K562 (cell line): ENCODE results near the gene FOXD3. TPM values are rescaled to one million over a fixed set of nuclear protein-coding genes. Genes with fewer than 3 reads are reported as not detected.

Experiments
- CAMTA2 ChIP-seq: fragments of 250-450 bp; sonication (Bioruptor Pico); conservative IDR thresholded peaks from 2 replicates; pipeline ENCODE4 v1.5.1; 2022
- ELK1 ChIP-seq: sonication (generic); formaldehyde crosslinking; IDR thresholded peaks from 2 replicates; pipeline ENCODE4 v1.8.1; 2022; ENCODE audit warnings: missing genetic modification reagents
- ETV6 ChIP-seq, 3 experiments: fragments of 150-350 bp in 1 of 3; sonication (generic) in 1 of 3; formaldehyde crosslinking in 1 of 3; IDR thresholded peaks; 2 replicates each; pipeline versions ENCODE4 v1.6.1 to v1.8.0; 2014 to 2022; ENCODE audit warnings: borderline replicate concordance in 2 of 3, low read depth in 2 of 3, antibody characterized with exemption in 1 of 3, low read length in 1 of 3, mild to moderate bottlenecking in 1 of 3, missing genetic modification reagents in 1 of 3
- FOXP4 ChIP-seq: sonication (generic); formaldehyde crosslinking; IDR thresholded peaks from 2 replicates; pipeline ENCODE4 v1.8.0; 2022; ENCODE audit warnings: mild to moderate bottlenecking, missing genetic modification reagents, borderline replicate concordance
- GABPB1 ChIP-seq: sonication (generic); formaldehyde crosslinking; IDR thresholded peaks from 2 replicates; pipeline ENCODE4 v1.8.0; 2022; ENCODE audit warnings: mild to moderate bottlenecking, missing genetic modification reagents
- GTF2A2 ChIP-seq: IDR thresholded peaks from 2 replicates; pipeline ENCODE4 v1.6.1; 2016; ENCODE audit warnings: mild to moderate bottlenecking, missing genetic modification characterization, missing compliant biosample characterization
- KLF10 ChIP-seq: fragments of 250-450 bp; sonication (Bioruptor Pico); IDR thresholded peaks from 2 replicates; pipeline ENCODE4 v1.6.1; 2021; ENCODE audit warnings: matching md5 sums
- MYBL2 ChIP-seq, 2 experiments: fragments of 450-650 bp in 1 of 2; sonication (generic) in 1 of 2; formaldehyde crosslinking in 1 of 2; IDR thresholded peaks; 2 replicates each; pipeline versions ENCODE4 v1.6.1 to v1.8.1; 2017 to 2022; ENCODE audit warnings: borderline replicate concordance in 1 of 2, inconsistent platforms in 1 of 2, low read depth in 1 of 2, mild to moderate bottlenecking in 1 of 2, missing genetic modification reagents in 1 of 2, moderate library complexity in 1 of 2
- NKRF ChIP-seq: fragments of 450-650 bp; IDR thresholded peaks from 2 replicates; pipeline ENCODE4 v1.6.1; 2016; ENCODE audit warnings: borderline replicate concordance
- NR1H2 ChIP-seq: sonication (generic); formaldehyde crosslinking; IDR thresholded peaks from 2 replicates; pipeline ENCODE4 v1.4.0; 2020; ENCODE audit warnings: mild to moderate bottlenecking, missing genetic modification reagents
- PCBP1 ChIP-seq: fragments of 200-400 bp; formaldehyde crosslinking; IDR thresholded peaks from 2 replicates; pipeline ENCODE4 v1.6.1; 2018; ENCODE audit warnings: mild to moderate bottlenecking, low read depth, low read length; ENCODE audit not compliant: poor library complexity, severe bottlenecking
- RBM25 ChIP-seq: fragments of 200-400 bp; formaldehyde crosslinking; IDR thresholded peaks from 2 replicates; pipeline ENCODE4 v1.6.1; 2018; ENCODE audit warnings: low read length, low read depth, moderate library complexity; ENCODE audit not compliant: severe bottlenecking
- SMAD3 ChIP-seq: fragments of 450-650 bp; formaldehyde crosslinking; conservative IDR thresholded peaks from 2 replicates; pipeline ENCODE4 v1.4.0; 2020; ENCODE audit warnings: mild to moderate bottlenecking
- SNRNP70 ChIP-seq: fragments of 200-400 bp; formaldehyde crosslinking; optimal IDR thresholded peaks from 2 replicates; pipeline ENCODE3; 2017; ENCODE audit warnings: low read depth, low read length
- SRF ChIP-seq, 2 experiments: fragments of 250-450, 450-650 bp in 1 of 2; sonication (Bioruptor Pico) in 1 of 2; sonication (generic) in 1 of 2; formaldehyde crosslinking; IDR thresholded peaks; 2 replicates each; pipeline versions ENCODE4 v1.5.0 to v1.5.1; 2020 to 2022; ENCODE audit warnings: mild to moderate bottlenecking in 1 of 2, missing genetic modification reagents in 1 of 2
- TAF9B ChIP-seq: fragments of 450-650 bp; IDR thresholded peaks from 2 replicates; pipeline ENCODE4 v1.6.1; 2018; ENCODE audit warnings: mild to moderate bottlenecking; ENCODE audit not compliant: partially characterized antibody
- TEAD2 ChIP-seq: fragments of 450-650 bp; IDR thresholded peaks from 2 replicates; pipeline ENCODE4 v1.6.1; 2016; ENCODE audit warnings: missing genetic modification characterization, control low read depth, missing compliant biosample characterization
- TOE1 ChIP-seq, 2 experiments: fragments of 450-650 bp in 1 of 2; sonication (generic) in 1 of 2; formaldehyde crosslinking in 1 of 2; IDR thresholded peaks; 2 replicates each; pipeline versions ENCODE4 v1.7.1 to v1.8.0; 2016 to 2022; ENCODE audit warnings: borderline replicate concordance in 2 of 2, mild to moderate bottlenecking in 2 of 2, antibody characterized with exemption in 1 of 2, inconsistent platforms in 1 of 2, low read depth in 1 of 2, missing genetic modification reagents in 1 of 2, moderate library complexity in 1 of 2
- XRCC4 ChIP-seq: IDR thresholded peaks from one replicate; pipeline ENCODE4 v1.6.1; 2011; ENCODE audit not compliant: insufficient read depth, insufficient read length; ENCODE audit errors: extremely low read depth
- polyA plus RNA-seq, 8 experiments: library from polyadenylated mRNA; depleted of rRNA in 4 of 8; stranded (reverse) in 5 of 8; unstranded in 3 of 8; fragments of >200 nt; fragmentation: Nextera tagmentation in 2 of 8; fragmentation: Illumina TruSeq in 1 of 8; extraction: Ambion mirVana in 2 of 8; extraction: Trizol in 1 of 8; gene quantifications; 2 replicates each; pipeline versions ENCODE4 v1.2.1 to v1.2.3, GENCODE V29; 2011 to 2014; ENCODE audit warnings: inconsistent platforms in 1 of 8, missing spikeins in 1 of 8
- total RNA-seq, 7 experiments: library from RNA; depleted of rRNA in 6 of 7; stranded (reverse); fragments of >200 nt in 6 of 7; fragmentation: Illumina TruSeq in 2 of 7; extraction: Trizol in 2 of 7; gene quantifications; 2 replicates each; pipeline versions ENCODE4 v1.2.1 to v1.2.3, GENCODE V29; 2011 to 2021; ENCODE audit warnings: low replicate concordance in 1 of 7

The FOXD3 gene
- total and polyA plus RNA-seq, 9 of the 15 experiments (the other 6 are each of a cell fraction or from before 2014, with no cell fraction given), result 0.06 to 0.45 (median 0.10) TPM; not detected in 2

- TF ChIP-seq GABPB1 (CRISPR knock-in tag) (no peak), TEAD2 (tag) (no peak), KLF10 (no peak), TAF9B (no peak), ELK1 (CRISPR knock-in tag) (no peak), SRF (CRISPR knock-in tag; IDR thresholded peaks at IDR 0.05) (no peak), GTF2A2 (tag) (no peak), SNRNP70 (no peak), SMAD3 (CRISPR knock-in tag) (no peak), FOXP4 (CRISPR knock-in tag) (0 out of 2 replicates have a peak, but pooled peaks have one; percentile 14), NR1H2 (no peak; the same call in 1 of the 2 replicates), RBM25 (no peak), NKRF (no peak), XRCC4 (no peak), MYBL2 (IDR thresholded peaks at IDR 0.05; ENCODE audit: low read depth) (no peak), MYBL2 (CRISPR knock-in tag; IDR thresholded peaks at IDR 0.05; ENCODE audit: borderline replicate concordance) (no peak), TOE1 (IDR thresholded peaks at IDR 0.05; ENCODE audit: borderline replicate concordance) (peak; percentile 76; the same call in 1 of the 2 replicates), TOE1 (CRISPR knock-in tag; IDR thresholded peaks at IDR 0.05; ENCODE audit: borderline replicate concordance, low read depth) (no peak), ETV6 (IDR thresholded peaks at IDR 0.05; ENCODE audit: borderline replicate concordance in 1 of 2, low read depth in 2 of 2, low read length in 1 of 2) (no peak), ETV6 (CRISPR knock-in tag; IDR thresholded peaks at IDR 0.05; ENCODE audit: borderline replicate concordance) (peak; percentile 63; the same call in 1 of the 2 replicates), PCBP1 (peak; percentile 76), CAMTA2 (CRISPR knock-in tag) (no peak)
These were observed at the start of gene FOXD3 (continued) for GRCh38 chr1:63322114-63322943.
